Esophagus muscularis mucosa (tissue), 4 donors: ENCODE measurements around the gene CIDEB. TPM values are rescaled to one million over a fixed set of nuclear protein-coding genes. Genes with fewer than 3 reads are reported as not detected.

Experiments used
- DNase-seq: peaks from one replicate; pipeline ENCODE4 v3.0.0-alpha.2; 2017; ENCODE audit errors: extremely low spot score
- H3K27ac ChIP-seq, 4 donors: fragments of 200-600 bp; sonication (generic); replicated peaks in 1 of 4; 1 replicate in 3 of 4; 2 replicates in 1 of 4; pipeline ENCODE4 v1.5.1; 2016 to 2019; ENCODE audit warnings: mild to moderate bottlenecking in 1 of 4
- H3K27me3 ChIP-seq, 4 donors: fragments of 200-600 bp; sonication (generic); one replicate each; pipeline versions ENCODE4 v1.5.1 to v1.6.0; 2016 to 2019
- H3K36me3 ChIP-seq, 4 donors: fragments of 200-600 bp; sonication (generic); one replicate each; pipeline ENCODE4 v1.5.1; 2016 to 2019
- H3K4me1 ChIP-seq, 4 donors: fragments of 200-600 bp; sonication (generic); one replicate each; pipeline ENCODE4 v1.5.1; 2016 to 2019
- H3K4me3 ChIP-seq, 4 donors: fragments of 200-600 bp; sonication (generic); 1 replicate in 2 of 4; 2 replicates in 2 of 4; pipeline ENCODE4 v1.5.1; 2016 to 2019; ENCODE audit warnings: mild to moderate bottlenecking in 4 of 4, moderate library complexity in 1 of 4
- H3K9me3 ChIP-seq, 4 donors: fragments of 200-600 bp; sonication (generic); 1 replicate in 3 of 4; 2 replicates in 1 of 4; pipeline ENCODE4 v1.5.1; 2016 to 2019
- EP300 ChIP-seq: sonication (generic); formaldehyde crosslinking; IDR thresholded peaks from one replicate; pipeline ENCODE4 v1.6.1; 2017; ENCODE audit warnings: antibody characterized with exemption
- POLR2A ChIP-seq: fragments of 450-650 bp; IDR thresholded peaks from one replicate; pipeline ENCODE4 v1.6.1; 2017; ENCODE audit warnings: antibody characterized with exemption, moderate library complexity, mild to moderate bottlenecking, low read depth
- POLR2AphosphoS5 ChIP-seq, 2 donors: sonication (generic); formaldehyde crosslinking; IDR thresholded peaks; one replicate each; pipeline ENCODE4 v1.6.1; 2017; ENCODE audit warnings: antibody characterized with exemption in 2 of 2
- WGBS: methylation state at CpG from one replicate; pipeline ENCODE4 v1.1.5; 2018; 5-methylcytosine and 5-hydroxymethylcytosine counted together
- intact Hi-C: fragments of 100-400 bp; cut with DNase I; formaldehyde crosslinking; loops from one replicate; pipeline ENCODE4 v1.15.1; 2023
- total RNA-seq, 4 donors: library from RNA; depleted of rRNA; stranded (reverse); fragments of >200 nt; gene quantifications; one replicate each; pipeline versions ENCODE4 v1.1.0 to v1.2.1, GENCODE V29; 2016
- TF ChIP-seq, protein P1 (sequence below), 3 experiments: fragments of 200-600 bp in 2 of 3; fragments of 450-650 bp in 1 of 3; sonication (generic) in 2 of 3; IDR thresholded peaks; one replicate each; pipeline ENCODE4 v1.5.1; 2017 to 2019; ENCODE audit warnings: antibody characterized with exemption in 3 of 3, mild to moderate bottlenecking in 2 of 3, moderate library complexity in 1 of 3

Gene CIDEB
- total RNA-seq, 4 donors from 2014 or later: 6.6 to 12.5 (median 8.1) TPM

DNA sequence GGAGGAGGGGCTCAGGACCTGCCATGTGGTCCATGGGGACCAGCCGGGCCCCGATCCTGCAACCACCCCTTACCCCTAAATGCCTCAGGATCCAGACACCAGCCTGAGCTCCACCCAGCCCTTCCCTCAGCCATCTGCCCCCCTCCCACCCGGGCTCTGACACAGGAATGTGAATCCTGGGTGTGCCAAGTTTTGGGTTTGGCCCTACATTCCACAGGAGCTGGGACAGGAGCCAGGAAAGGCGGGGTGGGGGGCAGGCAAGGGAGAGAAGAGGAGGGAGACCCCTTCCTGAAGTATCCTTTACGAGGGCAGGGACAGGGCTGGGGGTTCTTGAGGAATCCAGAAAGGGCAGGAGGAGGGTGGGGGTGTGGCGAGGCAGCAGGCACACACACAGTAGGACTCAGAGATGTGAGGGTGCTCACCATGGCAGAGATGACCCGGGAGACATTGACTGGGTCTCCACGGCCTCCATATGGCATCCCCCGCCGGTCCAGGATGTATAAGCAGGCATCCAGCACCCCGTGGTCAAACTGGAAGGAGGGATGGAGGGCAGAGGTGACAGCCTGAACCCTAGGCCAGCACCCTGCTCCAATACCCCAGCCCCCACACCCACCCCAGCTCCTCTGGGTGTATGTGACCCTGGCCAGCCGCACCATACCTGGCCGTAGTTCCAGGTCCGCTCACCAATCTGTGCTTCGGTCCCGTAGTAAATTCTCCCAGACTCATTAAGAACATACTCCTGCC is 48.3 kb downstream of the CIDEB start:
- WGBS: 72% methylated on average over 16 of the region's 16 CpGs
- Histone ChIP-seq H3K36me3 (peaks cover 0 to 20% (median 2%) of the 10 kb centered on the region in 4 donors), H3K4me3 (no peak overlapping the region), H3K27ac (no peak overlapping the region), H3K9me3 (no peaks in the 10 kb centered on the region), H3K27me3 (no peaks in the 10 kb centered on the region), H3K4me1 (peaks cover 0 to 9% (median 2%) of the 10 kb centered on the region in 4 donors)
- intact Hi-C loops: no loop called here
- TF ChIP-seq POLR2A (no peak), POLR2AphosphoS5 (IDR thresholded peaks at IDR 0.05) (no peak), EP300 (no peak)
- TF ChIP-seq, protein P1, sequence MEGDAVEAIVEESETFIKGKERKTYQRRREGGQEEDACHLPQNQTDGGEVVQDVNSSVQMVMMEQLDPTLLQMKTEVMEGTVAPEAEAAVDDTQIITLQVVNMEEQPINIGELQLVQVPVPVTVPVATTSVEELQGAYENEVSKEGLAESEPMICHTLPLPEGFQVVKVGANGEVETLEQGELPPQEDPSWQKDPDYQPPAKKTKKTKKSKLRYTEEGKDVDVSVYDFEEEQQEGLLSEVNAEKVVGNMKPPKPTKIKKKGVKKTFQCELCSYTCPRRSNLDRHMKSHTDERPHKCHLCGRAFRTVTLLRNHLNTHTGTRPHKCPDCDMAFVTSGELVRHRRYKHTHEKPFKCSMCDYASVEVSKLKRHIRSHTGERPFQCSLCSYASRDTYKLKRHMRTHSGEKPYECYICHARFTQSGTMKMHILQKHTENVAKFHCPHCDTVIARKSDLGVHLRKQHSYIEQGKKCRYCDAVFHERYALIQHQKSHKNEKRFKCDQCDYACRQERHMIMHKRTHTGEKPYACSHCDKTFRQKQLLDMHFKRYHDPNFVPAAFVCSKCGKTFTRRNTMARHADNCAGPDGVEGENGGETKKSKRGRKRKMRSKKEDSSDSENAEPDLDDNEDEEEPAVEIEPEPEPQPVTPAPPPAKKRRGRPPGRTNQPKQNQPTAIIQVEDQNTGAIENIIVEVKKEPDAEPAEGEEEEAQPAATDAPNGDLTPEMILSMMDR (IDR thresholded peaks at IDR 0.05): no peak
- no peak for DNase-seq

DNA sequence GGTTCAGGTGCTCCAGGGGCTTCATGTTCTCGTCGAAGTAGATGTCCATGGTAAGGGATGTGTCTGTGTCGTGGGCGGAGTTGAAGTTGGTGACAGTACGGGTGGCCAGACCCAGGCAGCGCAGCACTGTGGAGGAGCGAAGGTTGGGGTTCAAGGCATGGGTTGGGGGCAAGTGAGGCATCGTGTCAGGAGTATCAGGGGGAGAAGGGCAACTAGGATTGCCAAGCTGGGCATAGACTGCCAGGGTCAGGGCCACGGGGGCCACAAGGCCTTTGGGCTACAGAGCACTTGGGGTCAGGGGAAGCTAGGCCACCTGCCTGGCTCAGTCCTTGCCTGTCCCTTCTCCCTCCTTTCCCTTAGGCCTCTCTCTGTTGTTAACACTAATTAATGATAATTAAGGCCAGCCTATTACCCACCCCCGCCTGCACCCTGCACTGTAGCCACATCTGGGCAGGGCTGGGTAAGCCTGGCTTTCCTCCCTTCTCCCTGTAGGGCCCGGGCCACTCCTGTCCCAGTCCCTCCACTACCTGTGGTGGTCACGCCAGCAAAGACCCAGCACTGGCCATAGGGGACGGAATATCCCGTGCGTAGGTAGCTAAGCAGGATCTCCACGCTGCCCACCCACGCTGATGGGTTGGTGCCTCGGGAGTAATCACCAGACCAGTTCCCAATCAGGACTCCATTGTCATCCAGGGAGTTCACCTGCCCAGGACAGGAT is 49.1 kb downstream of the CIDEB start:
- Histone ChIP-seq H3K27me3 (no peaks in the 10 kb centered on the region), H3K4me3 (no peak overlapping the region), H3K36me3 (peaks cover 0 to 18% (median 0%) of the 10 kb centered on the region in 4 donors), H3K9me3 (no peaks in the 10 kb centered on the region), H3K4me1 (peaks cover 0 to 9% (median 2%) of the 10 kb centered on the region in 4 donors), H3K27ac (no peak overlapping the region)
- DNase-seq: no peak
- 90% methylated on average over 15 of the region's 18 CpGs for WGBS
- intact Hi-C loops: no loop called here
- TF ChIP-seq, protein P1 (IDR thresholded peaks at IDR 0.05): no peak
- no peak for TF ChIP-seq POLR2AphosphoS5 (IDR thresholded peaks at IDR 0.05)
- no peak for TF ChIP-seq POLR2A
- TF ChIP-seq EP300: no peak

DNA sequence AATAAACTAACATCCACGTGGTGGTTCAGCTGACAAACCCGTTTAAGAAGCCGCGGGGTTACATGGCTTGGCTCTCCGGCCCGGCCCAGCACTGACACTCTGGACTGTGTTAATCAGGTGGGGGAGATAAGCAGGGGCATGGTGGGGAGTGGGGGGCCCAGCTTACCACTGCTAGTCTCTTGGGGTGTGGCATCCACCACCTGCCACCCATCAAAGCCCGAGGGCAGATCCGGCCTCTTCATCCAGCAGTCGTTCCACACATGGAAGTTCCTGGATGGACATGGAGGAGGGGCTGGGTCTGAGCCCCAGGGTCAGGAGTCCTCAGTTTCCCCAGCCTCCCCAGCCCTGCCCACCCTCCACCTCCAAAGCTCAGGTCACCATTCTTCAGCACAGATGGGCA is 49.7 kb downstream of the CIDEB start:
- Histone ChIP-seq H3K9me3 (no peaks in the 10 kb centered on the region), H3K4me1 (peaks cover 0 to 9% (median 2%) of the 10 kb centered on the region in 4 donors), H3K36me3 (peaks cover 0 to 21% (median 0%) of the 10 kb centered on the region in 4 donors), H3K27ac (no peak overlapping the region), H3K27me3 (no peaks in the 10 kb centered on the region), H3K4me3 (no peak overlapping the region)
- intact Hi-C loops: no loop called here
- WGBS: 85% methylated on average over 9 of the region's 9 CpGs
- DNase-seq: no peak
- no peak for TF ChIP-seq POLR2A

DNA sequence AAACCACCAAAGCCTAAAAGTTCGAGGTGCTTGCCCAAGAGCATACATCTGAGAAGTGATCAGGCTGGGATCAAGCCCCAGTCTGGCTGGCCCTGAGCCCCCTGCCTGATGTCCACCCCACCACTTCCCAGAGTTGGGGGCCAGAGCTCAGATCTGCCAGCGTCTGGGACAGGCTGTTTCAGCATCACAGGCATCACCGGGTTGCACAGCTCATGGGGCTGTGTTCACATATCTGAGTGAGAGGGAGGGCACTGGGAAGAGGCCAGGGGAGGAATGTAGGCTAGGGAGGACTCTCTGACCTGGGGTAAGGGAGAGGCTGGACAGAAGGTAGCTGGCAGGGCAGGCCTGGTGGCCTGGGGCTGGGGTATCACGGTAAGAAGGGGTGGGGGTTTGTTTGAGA is 50.8 kb downstream of the CIDEB start:
- no peak for TF ChIP-seq POLR2A
- TF ChIP-seq, protein P1 (IDR thresholded peaks at IDR 0.05): no peak
- no peak for TF ChIP-seq EP300
- no peak for TF ChIP-seq POLR2AphosphoS5 (IDR thresholded peaks at IDR 0.05)
- Histone ChIP-seq H3K4me1 (peaks cover 0 to 9% (median 2%) of the 10 kb centered on the region in 4 donors), H3K27ac (no peak overlapping the region), H3K27me3 (no peaks in the 10 kb centered on the region), H3K4me3 (no peak overlapping the region), H3K9me3 (no peaks in the 10 kb centered on the region), H3K36me3 (peaks cover 0 to 26% (median 0%) of the 10 kb centered on the region in 4 donors)
- DNase-seq: no peak
- intact Hi-C loops: no loop called here
- 76% methylated on average over 4 of the region's 4 CpGs for WGBS
